ENCODE data around the gene SLC8B1.

The SLC8B1 gene

GRCh38 chr12:113260636-113261300 lies 74.1 kb downstream of the SLC8B1 start:
- Mint-ChIP-seq H3K27ac (no peak overlapping the region), H3K4me3 (no peak overlapping the region), H3K4me1 (ENCODE audit: low read depth in 2 of 2) (peaks cover 5 to 15% of the 10 kb centered on the region in 2 donors), H3K9me3 (no peaks in the 10 kb centered on the region), H3K36me3 (ENCODE audit: insufficient read depth) (peaks cover 4% of the 10 kb centered on the region), H3K27me3 (no peaks in the 10 kb centered on the region)
- DNase-seq, result no peak
- ATAC-seq (replicated peaks), result no peak

GRCh38 chr12:113260127-113260526 lies 74.8 kb downstream of the SLC8B1 start:
- H3K36me3 Mint-ChIP-seq (ENCODE audit: insufficient read depth), result peaks cover 4% of the 10 kb centered on the region
- H3K4me1 Mint-ChIP-seq (ENCODE audit: low read depth in 2 of 2), result peaks cover 5 to 15% of the 10 kb centered on the region in 2 donors
- no peak overlapping the region for H3K4me3 Mint-ChIP-seq
- no peaks in the 10 kb centered on the region for H3K27me3 Mint-ChIP-seq
- no peak for DNase-seq
- no peak for ATAC-seq (replicated peaks)
- no peaks in the 10 kb centered on the region for H3K9me3 Mint-ChIP-seq
- H3K27ac Mint-ChIP-seq, result no peak overlapping the region

- no peak for DNase-seq
- peaks cover 5 to 15% of the 10 kb centered on the region in 2 donors for H3K4me1 Mint-ChIP-seq (ENCODE audit: low read depth in 2 of 2)
- H3K27ac Mint-ChIP-seq, result no peak overlapping the region
- H3K36me3 Mint-ChIP-seq (ENCODE audit: insufficient read depth), result no peaks in the 10 kb centered on the region
- peaks cover 0 to under 1% of the 10 kb centered on the region in 2 donors for H3K9me3 Mint-ChIP-seq
- no peak for ATAC-seq (replicated peaks)
- no peak overlapping the region for H3K4me3 Mint-ChIP-seq
- H3K27me3 Mint-ChIP-seq, result no peaks in the 10 kb centered on the region
Measured at GRCh38 chr12:113257564-113257963, 77.3 kb downstream of the SLC8B1 start.

GRCh38 chr12:113254298-113254697 lies 80.6 kb downstream of the SLC8B1 start:
- Mint-ChIP-seq H3K4me3 (no peak overlapping the region), H3K27ac (no peak overlapping the region), H3K9me3 (peaks cover 0 to 2% of the 10 kb centered on the region in 2 donors), H3K27me3 (no peaks in the 10 kb centered on the region), H3K36me3 (ENCODE audit: insufficient read depth) (no peaks in the 10 kb centered on the region), H3K4me1 (ENCODE audit: low read depth in 2 of 2) (peaks cover 0 to 2% of the 10 kb centered on the region in 2 donors)
- DNase-seq (no peak), ATAC-seq (replicated peaks) (no peak)

GRCh38 chr12:113253532-113254285 lies 81.2 kb downstream of the SLC8B1 start:
- DNase-seq (no peak), ATAC-seq (replicated peaks) (no peak)
- Mint-ChIP-seq H3K4me1 (ENCODE audit: low read depth in 2 of 2) (no peaks in the 10 kb centered on the region), H3K36me3 (ENCODE audit: insufficient read depth) (no peaks in the 10 kb centered on the region), H3K27me3 (no peaks in the 10 kb centered on the region), H3K27ac (no peak overlapping the region), H3K4me3 (no peak overlapping the region), H3K9me3 (peaks cover 0 to 2% of the 10 kb centered on the region in 2 donors)

GRCh38 chr12:113252494-113252893 lies 82.4 kb downstream of the SLC8B1 start:
- H3K4me3 Mint-ChIP-seq, result no peak overlapping the region
- H3K4me1 Mint-ChIP-seq (ENCODE audit: low read depth in 2 of 2), result no peaks in the 10 kb centered on the region
- no peak overlapping the region for H3K27ac Mint-ChIP-seq
- DNase-seq, result no peak
- no peak for ATAC-seq (replicated peaks)
- H3K27me3 Mint-ChIP-seq, result no peaks in the 10 kb centered on the region
- H3K36me3 Mint-ChIP-seq (ENCODE audit: insufficient read depth), result no peaks in the 10 kb centered on the region
- H3K9me3 Mint-ChIP-seq, result peaks cover 0 to 2% of the 10 kb centered on the region in 2 donors

GRCh38 chr12:113251404-113252070 lies 83.4 kb downstream of the SLC8B1 start:
- peaks cover 0 to 2% of the 10 kb centered on the region in 2 donors for H3K9me3 Mint-ChIP-seq
- no peaks in the 10 kb centered on the region for H3K27me3 Mint-ChIP-seq
- DNase-seq, result no peak
- H3K27ac Mint-ChIP-seq, result no peak overlapping the region
- no peak for ATAC-seq (replicated peaks)
- H3K4me1 Mint-ChIP-seq (ENCODE audit: low read depth in 2 of 2), result no peaks in the 10 kb centered on the region
- peaks cover 2% of the 10 kb centered on the region for H3K36me3 Mint-ChIP-seq (ENCODE audit: insufficient read depth)
- H3K4me3 Mint-ChIP-seq, result no peak overlapping the region

GRCh38 chr12:113250045-113250444 lies 84.9 kb downstream of the SLC8B1 start:
- DNase-seq, result no peak
- H3K27ac Mint-ChIP-seq, result no peak overlapping the region
- peaks cover 4% of the 10 kb centered on the region for H3K36me3 Mint-ChIP-seq (ENCODE audit: insufficient read depth)
- no peak for ATAC-seq (replicated peaks)
- H3K4me1 Mint-ChIP-seq (ENCODE audit: low read depth in 2 of 2), result no peaks in the 10 kb centered on the region
- no peaks in the 10 kb centered on the region for H3K27me3 Mint-ChIP-seq
- H3K9me3 Mint-ChIP-seq, result peaks cover 0 to 2% of the 10 kb centered on the region in 2 donors
- H3K4me3 Mint-ChIP-seq, result no peak overlapping the region

- H3K27ac Mint-ChIP-seq, result no peak overlapping the region
- H3K9me3 Mint-ChIP-seq, result peaks cover 0 to 2% of the 10 kb centered on the region in 2 donors
- ATAC-seq (replicated peaks), result no peak
- H3K4me1 Mint-ChIP-seq (ENCODE audit: low read depth in 2 of 2), result no peaks in the 10 kb centered on the region
- H3K36me3 Mint-ChIP-seq (ENCODE audit: insufficient read depth), result peaks cover 5% of the 10 kb centered on the region
- H3K27me3 Mint-ChIP-seq, result no peaks in the 10 kb centered on the region
- DNase-seq, result no peak
- no peak overlapping the region for H3K4me3 Mint-ChIP-seq
Measured at GRCh38 chr12:113249546-113249945, 85.4 kb downstream of the SLC8B1 start.

- no peak for ATAC-seq (replicated peaks)
- Mint-ChIP-seq H3K4me1 (ENCODE audit: low read depth in 2 of 2) (no peaks in the 10 kb centered on the region), H3K9me3 (peaks cover 0 to 2% of the 10 kb centered on the region in 2 donors), H3K4me3 (no peak overlapping the region), H3K27me3 (no peaks in the 10 kb centered on the region), H3K36me3 (ENCODE audit: insufficient read depth) (peaks cover 5% of the 10 kb centered on the region), H3K27ac (no peak overlapping the region)
- no peak for DNase-seq
Measured at GRCh38 chr12:113248842-113249435, 86.0 kb downstream of the SLC8B1 start.

All from effector memory CD8-positive, alpha-beta T cell (primary cell).